ENCODE results near the gene GRWD1. TPM values are rescaled to one million over a fixed set of nuclear protein-coding genes. Genes with fewer than 3 reads are reported as not detected.
A peak's percentile ranks its signal among the peaks of the same experiment; 100 is the strongest.

The GRWD1 gene
- total RNA-seq, 1 donor from 2014 or later, result 10.6 TPM

- Histone ChIP-seq H2AFZ (replicated peaks) (peak overlapping the region; percentile 51), H3K4me3 (peak overlapping the region; percentile 60), H3K36me3 (no peaks in the 10 kb centered on the region), H3K4me2 (peak overlapping the region; percentile 97), H3F3A (ENCODE audit: low read depth) (peaks cover 26% of the 10 kb centered on the region), H3K27me3 (no peaks in the 10 kb centered on the region), H3K79me2 (ENCODE audit: low read depth) (no peaks in the 10 kb centered on the region), H3K4me1 (peaks cover 10% of the 10 kb centered on the region), H4K20me1 (ENCODE audit: low read depth) (peaks cover 4% of the 10 kb centered on the region), H3K9me3 (ENCODE audit: low read depth) (no peaks in the 10 kb centered on the region), H3K27ac (no peak overlapping the region), H3K9ac (no peak overlapping the region)
- Mint-ChIP-seq H3K27ac (peak overlapping the region; percentile 37), H3K27me3 (ENCODE audit: insufficient read depth, low read depth) (peaks cover 13% of the 10 kb centered on the region), H3K36me3 (no peaks in the 10 kb centered on the region), H3K4me3 (peak overlapping the region; percentile 46), H3K4me1 (peaks cover 17% of the 10 kb centered on the region), H3K9me3 (no peaks in the 10 kb centered on the region)
- TF ChIP-seq EZH2phosphoT487 (IDR thresholded peaks at IDR 0.05) (no peak), CTCF (IDR thresholded peaks at IDR 0.05) (no peak), EZH2 (IDR thresholded peaks at IDR 0.05) (no peak)
- DNase-seq (ENCODE audit: low spot score), result no peak
These were observed 56.7 kb downstream of the GRWD1 start for GRCh38 chr19:48502350-48503018.

GRCh38 chr19:48506138-48506733 lies 60.5 kb downstream of the GRWD1 start:
- H3K79me2 ChIP-seq (ENCODE audit: low read depth), result no peaks in the 10 kb centered on the region
- DNase-seq (ENCODE audit: low spot score), result peak; percentile 47
- no peak overlapping the region for H3K27ac ChIP-seq
- Mint-ChIP-seq H3K4me1 (peaks cover 31% of the 10 kb centered on the region), H3K9me3 (no peaks in the 10 kb centered on the region), H3K4me3 (no peak overlapping the region), H3K27me3 (ENCODE audit: insufficient read depth, low read depth) (peaks cover 14% of the 10 kb centered on the region), H3K27ac (no peak overlapping the region), H3K36me3 (no peaks in the 10 kb centered on the region)
- H3K4me3 ChIP-seq, result no peak overlapping the region
- H3K36me3 ChIP-seq, result no peaks in the 10 kb centered on the region
- H4K20me1 ChIP-seq (ENCODE audit: low read depth), result no peaks in the 10 kb centered on the region
- H3K4me1 ChIP-seq, result peaks cover 4% of the 10 kb centered on the region
- H3K9ac ChIP-seq, result no peak overlapping the region
- H2AFZ ChIP-seq (replicated peaks), result no peak overlapping the region
- no peaks in the 10 kb centered on the region for H3K9me3 ChIP-seq (ENCODE audit: low read depth)
- peaks cover 6% of the 10 kb centered on the region for H3K27me3 ChIP-seq
- TF ChIP-seq CTCF (IDR thresholded peaks at IDR 0.05) (peak; percentile 52), EZH2phosphoT487 (IDR thresholded peaks at IDR 0.05) (no peak)
- H3F3A ChIP-seq (ENCODE audit: low read depth), result peaks cover 25% of the 10 kb centered on the region
- no peak overlapping the region for H3K4me2 ChIP-seq

Other genes with a start within 250 kb of the GRWD1 start
- gene CARD8, start 190.1 kb upstream of the GRWD1 start, total RNA-seq (ENCODE audit: low replicate concordance), result 46.6 and 59.7 TPM in 2 replicates
- gene ZNF114, start 175.9 kb upstream of the GRWD1 start, total RNA-seq (ENCODE audit: low replicate concordance), result 5.4 and 6.0 TPM in 2 replicates
- gene EMP3, start 120.4 kb upstream of the GRWD1 start, total RNA-seq (ENCODE audit: low replicate concordance), result 1.2 and 10.7 TPM in 2 replicates
- gene TMEM143, start 82.0 kb upstream of the GRWD1 start, total RNA-seq (ENCODE audit: low replicate concordance), result 3.1 and 9.4 TPM in 2 replicates
- gene SYNGR4, start 81.6 kb upstream of the GRWD1 start, total RNA-seq (ENCODE audit: low replicate concordance), result not detected in 2 replicates
- 106 and 161 TPM in 2 replicates for gene KDELR1, start 54.4 kb upstream of the GRWD1 start, total RNA-seq (ENCODE audit: low replicate concordance)
- gene GRIN2D, start 52.3 kb upstream of the GRWD1 start, total RNA-seq (ENCODE audit: low replicate concordance), result 0.28 and 0.45 TPM in 2 replicates
- gene KCNJ14, start 9.6 kb downstream of the GRWD1 start, total RNA-seq (ENCODE audit: low replicate concordance), result 0.69 and 0.74 TPM in 2 replicates
- gene CYTH2, start 23.4 kb downstream of the GRWD1 start, total RNA-seq (ENCODE audit: low replicate concordance), result 50.3 and 107 TPM in 2 replicates
- gene LMTK3, start 65.9 kb downstream of the GRWD1 start, total RNA-seq (ENCODE audit: low replicate concordance), result 0.02 and 3.5 TPM in 2 replicates
- 1.6 TPM in 1 of 2 replicates, not detected in the other for gene SULT2B1, start 106.2 kb downstream of the GRWD1 start, total RNA-seq (ENCODE audit: low replicate concordance)
- gene SPACA4, start 160.8 kb downstream of the GRWD1 start, total RNA-seq (ENCODE audit: low replicate concordance), result not detected in 2 replicates
- gene FAM83E, start 169.1 kb downstream of the GRWD1 start, total RNA-seq (ENCODE audit: low replicate concordance), result 0.06 and 2.6 TPM in 2 replicates
- gene RPL18, start 173.2 kb downstream of the GRWD1 start, total RNA-seq (ENCODE audit: low replicate concordance), result 1,962 and 2,391 TPM in 2 replicates
- gene SPHK2, start 173.5 kb downstream of the GRWD1 start, total RNA-seq (ENCODE audit: low replicate concordance), result 7.2 and 46.1 TPM in 2 replicates
- gene DBP, start 191.4 kb downstream of the GRWD1 start, total RNA-seq (ENCODE audit: low replicate concordance), result 7.4 and 10.3 TPM in 2 replicates
- gene CA11, start 200.2 kb downstream of the GRWD1 start, total RNA-seq (ENCODE audit: low replicate concordance), result 12.6 and 49.8 TPM in 2 replicates
- gene NTN5, start 227.0 kb downstream of the GRWD1 start, total RNA-seq (ENCODE audit: low replicate concordance), result 0.87 TPM in 1 of 2 replicates, not detected in the other
- gene FUT2, start 250.0 kb downstream of the GRWD1 start, total RNA-seq (ENCODE audit: low replicate concordance), result 0.09 and 1.7 TPM in 2 replicates